Fibroblast of skin of left quadriceps (primary cell): ENCODE results near the gene PDE8B.

Experiments used
- DNase-seq, 2 experiments: peaks; one replicate each; pipeline ENCODE4 v3.0.0-alpha.2; 2013; ENCODE audit warnings: low read depth in 2 of 2

The PDE8B gene

DNA sequence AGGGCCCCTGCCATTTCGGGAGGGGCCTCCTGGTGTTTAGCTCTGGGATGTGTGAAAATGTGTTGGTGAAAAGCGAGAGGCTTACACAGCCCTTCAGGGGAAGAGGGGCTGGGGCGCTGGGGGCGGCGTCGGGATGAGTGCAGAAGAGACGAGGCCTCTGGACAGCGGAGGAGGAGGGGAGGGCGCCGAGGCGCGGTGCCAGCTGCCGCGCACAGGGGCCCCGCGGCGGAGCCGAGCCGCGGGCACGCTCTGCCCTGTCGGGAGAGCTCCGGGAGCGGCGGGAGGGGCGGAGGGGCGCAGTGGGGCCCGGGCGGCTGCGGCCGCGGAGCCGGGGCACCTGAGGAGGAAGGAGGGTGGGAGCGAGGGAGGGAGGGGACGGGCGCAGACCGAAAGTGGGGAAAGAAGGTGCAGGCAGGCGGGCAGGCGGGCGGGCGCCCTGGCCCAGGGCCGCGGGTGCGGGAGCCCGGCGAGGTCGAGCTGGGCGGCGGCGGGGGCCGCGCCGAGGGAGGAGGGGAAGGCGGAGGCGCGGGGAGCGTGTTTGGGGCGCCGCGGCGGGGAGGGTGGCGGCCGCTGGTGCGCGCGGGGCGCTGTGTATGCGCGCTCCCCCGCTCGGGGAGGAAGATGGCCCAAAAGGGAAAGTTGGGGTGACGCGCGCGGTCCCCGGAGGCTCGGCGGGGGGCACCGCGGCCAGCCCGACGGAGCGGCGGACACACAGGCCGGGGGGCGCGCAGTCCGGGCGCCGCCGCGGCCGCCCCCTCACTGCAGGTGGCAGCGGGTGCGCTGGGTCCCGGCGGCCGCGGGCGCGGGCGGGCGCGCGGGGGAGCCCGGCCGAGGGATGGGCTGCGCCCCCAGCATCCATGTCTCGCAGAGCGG is at the start of gene PDE8B:
PDE8B (plus strand) TSS at position 590 of the 873 bp plus-strand sequence; CDS start at position 836, 246 bp downstream.
- DNase-seq, result no peak

- no peak for DNase-seq
These were observed 47.0 kb upstream of the PDE8B start for GRCh38 chr5:77163453-77163852.

DNA sequence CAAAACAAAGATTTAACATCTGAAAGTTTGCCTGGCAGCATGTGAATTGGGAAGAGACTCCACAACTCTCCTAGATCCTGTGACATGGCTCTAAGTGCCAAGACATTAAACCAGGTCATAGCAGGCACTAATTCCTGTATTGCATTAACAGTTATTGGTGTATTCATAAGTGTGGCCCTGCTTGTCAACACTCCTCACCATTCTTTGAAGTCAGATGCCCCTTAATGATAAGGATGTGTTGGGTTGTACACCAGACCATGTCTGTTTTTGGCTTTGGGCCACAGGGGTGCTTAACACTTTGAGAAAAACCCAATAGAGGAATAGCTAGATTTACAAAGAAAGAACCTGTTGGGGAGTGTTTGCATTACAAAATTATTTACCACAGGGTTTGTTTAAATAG is 43.4 kb upstream of the PDE8B start:
- no peak for DNase-seq

DNA sequence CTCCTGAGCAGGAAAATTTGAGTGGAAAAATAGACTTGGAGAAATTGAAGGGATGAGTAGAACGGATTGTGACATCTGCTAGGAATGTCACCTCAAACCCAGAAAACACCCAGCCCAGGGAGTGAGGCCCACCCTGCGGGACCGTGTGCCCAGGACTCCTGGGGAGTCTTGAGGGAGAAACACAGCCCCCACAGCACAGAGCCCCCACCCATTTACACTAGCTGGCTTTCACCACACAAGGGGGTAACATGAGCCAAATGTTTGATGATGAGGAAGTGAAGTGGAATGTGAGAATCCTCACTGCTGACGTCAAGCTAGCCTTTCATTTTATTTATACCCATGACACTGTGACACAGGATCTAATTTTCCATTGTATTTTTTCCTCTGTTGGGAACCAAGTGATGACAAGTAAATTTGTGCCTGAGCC is 42.8 kb upstream of the PDE8B start:
- peak; percentile 83 to 88 for DNase-seq

GRCh38 chr5:77168161-77168878 is 42.2 kb upstream of the PDE8B start:
- DNase-seq, result no peak

DNA sequence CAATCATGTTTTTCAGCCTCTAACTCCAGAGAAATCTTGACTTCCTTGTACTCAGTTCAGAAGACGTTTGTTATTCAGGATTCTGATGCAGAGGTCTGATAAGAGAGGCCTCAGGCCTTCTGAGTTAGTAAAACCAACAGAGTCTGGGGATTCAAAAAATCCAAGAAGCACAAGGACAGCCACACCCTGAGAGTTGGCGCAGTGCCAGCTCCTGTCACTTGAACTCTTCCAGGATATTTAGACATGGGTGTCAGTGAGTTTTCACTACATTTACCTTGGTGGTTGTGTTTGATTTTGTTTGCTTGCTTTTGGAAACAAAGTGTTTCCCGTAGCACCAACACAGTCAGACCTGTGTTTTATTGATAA is 41.6 kb upstream of the PDE8B start:
- DNase-seq, result no peak

DNA sequence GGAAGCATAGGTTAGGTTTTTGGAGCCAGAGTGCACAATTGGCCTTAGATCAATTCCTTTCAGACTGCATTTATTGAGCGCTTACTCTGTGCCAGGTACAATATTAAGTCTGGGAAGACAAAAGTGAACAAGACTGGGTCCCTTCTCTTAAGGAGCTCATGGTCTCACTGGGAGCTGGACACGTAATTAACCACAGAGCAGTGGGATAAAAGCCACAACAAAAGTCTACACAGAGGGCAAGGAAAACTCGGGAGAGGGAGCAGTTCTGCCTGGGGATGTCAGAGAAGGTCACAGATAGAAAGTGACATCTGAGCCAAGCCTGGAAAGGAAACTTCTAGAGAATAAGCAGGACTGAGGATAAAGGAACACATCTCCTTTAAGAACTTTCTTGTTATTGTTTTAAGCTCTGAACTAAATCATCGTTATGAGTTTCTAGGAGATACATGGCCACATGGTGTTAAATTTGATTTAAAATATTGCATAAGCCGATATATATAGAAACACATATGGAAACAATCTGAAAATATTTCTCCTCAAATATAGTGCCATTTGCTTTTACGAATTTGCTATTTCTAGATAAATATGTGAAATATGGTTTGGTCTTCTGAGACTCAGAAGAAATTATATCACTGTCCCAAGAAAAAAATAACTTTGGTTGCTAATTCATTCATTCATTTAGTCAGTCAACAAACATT is 40.1 kb upstream of the PDE8B start:
- DNase-seq, result peak; percentile 25 to 35

- DNase-seq, result no peak
These were observed 39.2 kb upstream of the PDE8B start for GRCh38 chr5:77171141-77171910.

GRCh38 chr5:77172713-77173328 is 37.7 kb upstream of the PDE8B start:
- no peak for DNase-seq

DNA sequence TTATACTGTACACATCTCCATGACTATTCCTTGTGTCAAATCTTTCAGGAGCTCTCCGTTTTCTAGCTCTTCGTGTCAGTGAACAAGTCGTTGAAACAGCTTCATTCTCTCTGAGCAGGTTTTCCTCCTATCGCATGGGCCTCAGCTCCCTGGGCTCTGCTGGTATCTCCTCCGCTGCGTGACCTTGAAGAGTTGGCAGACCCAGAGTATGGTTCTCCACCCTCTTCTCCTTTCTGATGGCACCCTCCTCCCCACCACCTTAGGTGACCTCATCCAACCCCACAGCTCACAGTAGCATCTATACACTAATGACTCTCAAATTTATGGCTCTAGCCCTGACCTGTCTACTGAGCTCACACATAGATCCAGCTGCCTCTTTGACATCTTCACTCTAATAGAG is 36.0 kb upstream of the PDE8B start:
- DNase-seq, result no peak

DNA sequence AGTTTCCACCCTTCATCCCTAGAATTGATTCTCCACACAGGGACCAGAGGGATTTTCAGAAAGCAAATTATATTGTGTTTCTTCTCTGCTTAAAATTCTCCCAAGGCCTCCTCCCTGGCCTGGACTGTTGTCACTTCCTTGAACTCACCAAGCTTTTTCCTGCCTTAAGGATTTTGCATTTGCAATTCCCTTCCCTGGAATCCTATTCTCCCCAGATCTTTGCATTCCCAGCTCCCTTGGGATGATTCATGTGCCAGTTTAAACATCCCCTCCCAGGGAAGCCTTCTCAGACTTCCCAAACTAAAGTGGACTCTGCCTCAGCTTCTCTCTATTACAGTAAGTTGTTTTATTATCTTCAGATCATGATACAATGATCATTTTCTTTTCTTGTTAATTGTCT is 35.2 kb upstream of the PDE8B start:
- DNase-seq, result no peak

- no peak for DNase-seq
These were observed 34.1 kb upstream of the PDE8B start for GRCh38 chr5:77176429-77176828.

GRCh38 chr5:77177576-77177975 is 32.9 kb upstream of the PDE8B start:
- no peak for DNase-seq

GRCh38 chr5:77180167-77181081 is 30.1 kb upstream of the PDE8B start:
- no peak for DNase-seq

- DNase-seq, result no peak
These were observed 29.3 kb upstream of the PDE8B start for GRCh38 chr5:77181173-77181572.

DNA sequence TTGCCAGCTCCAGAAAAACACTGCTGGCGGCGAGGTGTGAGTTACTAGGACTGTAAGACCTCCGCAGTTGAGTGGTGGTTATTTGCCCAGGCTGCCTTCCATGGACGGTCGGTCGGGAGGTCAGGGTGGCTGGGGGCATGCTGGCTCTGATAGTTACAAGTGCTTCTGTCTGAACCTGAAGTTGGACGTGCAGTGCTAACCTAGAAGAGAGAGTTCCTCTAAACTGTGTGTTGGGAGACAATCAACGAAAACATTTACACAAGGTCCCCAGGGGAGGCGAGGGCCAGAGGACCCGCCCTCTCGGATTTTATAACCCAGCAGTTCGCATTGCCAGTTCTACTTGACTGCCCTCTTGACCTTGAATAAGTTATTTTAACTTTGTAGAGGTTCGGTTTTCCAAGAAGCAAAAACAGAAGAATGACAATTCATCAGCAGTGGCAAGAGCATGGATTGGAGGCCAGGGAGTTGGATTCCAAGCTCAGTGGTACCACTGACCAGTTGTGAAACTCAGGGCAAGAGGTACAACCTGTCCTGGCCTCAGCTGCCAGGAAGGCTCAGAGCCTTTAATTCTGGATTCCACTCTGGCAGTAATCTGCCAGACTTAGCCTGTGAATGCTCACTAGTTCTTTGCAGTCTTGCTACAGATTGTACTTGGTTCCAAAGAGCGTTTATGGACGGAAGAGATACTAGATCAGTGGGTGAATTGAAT is 28.7 kb upstream of the PDE8B start:
- no peak for DNase-seq

DNA sequence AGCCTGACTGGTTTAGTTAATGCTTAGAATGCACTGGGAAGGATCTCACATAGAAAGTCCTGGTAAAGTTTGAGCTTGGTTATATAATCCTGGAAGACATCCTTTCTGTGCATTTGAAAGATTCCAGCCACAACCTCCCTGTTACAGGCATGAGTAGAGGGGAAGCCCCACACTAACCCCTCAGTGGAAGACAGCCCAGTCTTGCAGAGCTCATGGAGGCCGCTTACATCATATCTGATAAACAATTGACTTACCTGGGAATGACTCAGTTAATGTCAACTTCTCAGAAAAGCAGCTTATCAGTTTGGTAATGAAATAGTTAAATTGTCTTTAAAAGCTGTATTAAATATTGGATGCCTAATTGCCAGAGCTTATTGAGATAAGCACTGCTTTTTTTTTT is 28.1 kb upstream of the PDE8B start:
- DNase-seq, result no peak

GRCh38 chr5:77186652-77187370 is 23.7 kb upstream of the PDE8B start:
- DNase-seq, result no peak

- DNase-seq, result no peak
These were observed 21.1 kb upstream of the PDE8B start for GRCh38 chr5:77189421-77189820.
